Heart left ventricle (tissue), 13 donors: ENCODE measurements around the gene SP140L.

ENCODE experiments used
- POLR2A ChIP-seq, 2 donors: fragments of 450-650 bp; IDR thresholded peaks; one replicate each; pipeline ENCODE4 v1.6.1; 2017; ENCODE audit warnings: antibody characterized with exemption in 2 of 2, mild to moderate bottlenecking in 2 of 2, moderate library complexity in 2 of 2
- TF ChIP-seq, protein P1 (sequence below), 12 donors: fragments of 200-600 bp; sonication (generic) in 4 of 12; IDR thresholded peaks; one replicate each; pipeline versions ENCODE4 v1.5.0 to v1.8.0; 2018 to 2022; ENCODE audit warnings: antibody characterized with exemption in 12 of 12, mild to moderate bottlenecking in 5 of 12
- donor health status: ischemic (EF 13 %, LVEDD 7.1; RV severe dilation, severe dysfunction).
- donor health status: DM: no; HTN: yes; CAD: no.
- donor health status: DM: no; HTN: no; CAD: no.
- donor health status: ischemic (EF 25% LVEDD 6.9; RV normal size, moderate dysfunction).
- donor health status: ischemic (EF 25% LVEDD 5.7; RV mildly dilated, moderate dysfunction).
- donor health status: ischemic (EF 35%, LVEDD 5.7; RV mildly dilated, moderate dysfunction).
- donor health status: nonischemic (EF 11% LVEDD 7.7; RV severe dilation, severe dysfunction).
- donor health status: DM: yes; HTN: yes; CAD: no.
- donor health status: PGD.
- donor health status: ischemic (EF 29% LVEDD 5.4; RV normal size, mild dysfunction).
- donor health status: nonischemic (EF 23%, LVEDD 6.1; RV moderate dilation, normal function).

- TF ChIP-seq, protein P1, sequence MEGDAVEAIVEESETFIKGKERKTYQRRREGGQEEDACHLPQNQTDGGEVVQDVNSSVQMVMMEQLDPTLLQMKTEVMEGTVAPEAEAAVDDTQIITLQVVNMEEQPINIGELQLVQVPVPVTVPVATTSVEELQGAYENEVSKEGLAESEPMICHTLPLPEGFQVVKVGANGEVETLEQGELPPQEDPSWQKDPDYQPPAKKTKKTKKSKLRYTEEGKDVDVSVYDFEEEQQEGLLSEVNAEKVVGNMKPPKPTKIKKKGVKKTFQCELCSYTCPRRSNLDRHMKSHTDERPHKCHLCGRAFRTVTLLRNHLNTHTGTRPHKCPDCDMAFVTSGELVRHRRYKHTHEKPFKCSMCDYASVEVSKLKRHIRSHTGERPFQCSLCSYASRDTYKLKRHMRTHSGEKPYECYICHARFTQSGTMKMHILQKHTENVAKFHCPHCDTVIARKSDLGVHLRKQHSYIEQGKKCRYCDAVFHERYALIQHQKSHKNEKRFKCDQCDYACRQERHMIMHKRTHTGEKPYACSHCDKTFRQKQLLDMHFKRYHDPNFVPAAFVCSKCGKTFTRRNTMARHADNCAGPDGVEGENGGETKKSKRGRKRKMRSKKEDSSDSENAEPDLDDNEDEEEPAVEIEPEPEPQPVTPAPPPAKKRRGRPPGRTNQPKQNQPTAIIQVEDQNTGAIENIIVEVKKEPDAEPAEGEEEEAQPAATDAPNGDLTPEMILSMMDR (IDR thresholded peaks at IDR 0.05): no peak
- no peak for TF ChIP-seq POLR2A (IDR thresholded peaks at IDR 0.05)
These were observed 18.5 kb upstream of the SP140L start for GRCh38 chr2:230308402-230309000.
